HG03442 (cell line): ENCODE measurements around the gene MPZL2.

Source experiments
- ATAC-seq: cut with Tn5 transposase; IDR thresholded peaks from one replicate; pipeline ENCODE4 v1.9.1; 2021; ENCODE audit warnings: mild to moderate bottlenecking, moderate library complexity; ENCODE audit not compliant: unreplicated experiment

Gene MPZL2

DNA sequence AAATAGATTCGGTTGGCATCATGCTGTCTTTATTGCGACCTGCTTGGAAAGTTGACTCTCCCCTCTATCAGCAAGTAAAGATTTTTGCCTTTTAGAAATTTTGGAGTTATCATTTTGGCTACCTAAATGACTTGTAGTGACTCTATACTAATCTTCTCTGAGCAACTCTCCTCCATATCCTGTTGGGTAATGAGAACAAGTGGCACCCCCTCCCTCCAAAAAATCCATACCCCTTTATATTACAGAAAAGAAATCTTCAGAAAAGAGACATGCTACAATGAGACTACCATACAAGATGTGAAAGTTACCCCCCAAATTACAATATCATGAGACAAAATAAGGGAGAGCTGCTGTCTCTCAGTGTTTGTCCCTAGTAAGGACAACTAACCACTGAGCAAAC lies 40.5 kb downstream of the MPZL2 start:
- ATAC-seq: no peak

- no peak for ATAC-seq
Observed at GRCh38 chr11:118222437-118222836, 41.7 kb downstream of the MPZL2 start.

DNA sequence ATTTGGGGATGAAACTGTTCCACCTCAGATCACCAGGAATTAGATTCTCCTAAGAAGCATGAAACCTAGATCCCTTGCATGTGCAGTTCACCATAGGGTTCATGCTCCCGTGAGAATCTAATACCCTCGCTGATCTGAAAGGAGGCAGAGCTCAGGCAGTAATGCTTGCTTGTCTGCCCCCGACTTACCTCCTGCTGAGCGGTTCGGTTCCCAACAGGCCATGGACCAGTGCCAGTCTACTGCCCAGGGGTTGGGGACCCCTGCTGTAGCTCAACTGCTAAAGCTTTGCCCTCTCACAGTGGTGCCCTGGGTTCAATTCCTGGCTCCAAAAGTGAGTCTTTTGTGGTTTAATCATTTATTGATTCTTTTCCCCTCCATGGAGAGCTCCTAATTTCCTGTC lies 42.7 kb downstream of the MPZL2 start:
- no peak for ATAC-seq

DNA sequence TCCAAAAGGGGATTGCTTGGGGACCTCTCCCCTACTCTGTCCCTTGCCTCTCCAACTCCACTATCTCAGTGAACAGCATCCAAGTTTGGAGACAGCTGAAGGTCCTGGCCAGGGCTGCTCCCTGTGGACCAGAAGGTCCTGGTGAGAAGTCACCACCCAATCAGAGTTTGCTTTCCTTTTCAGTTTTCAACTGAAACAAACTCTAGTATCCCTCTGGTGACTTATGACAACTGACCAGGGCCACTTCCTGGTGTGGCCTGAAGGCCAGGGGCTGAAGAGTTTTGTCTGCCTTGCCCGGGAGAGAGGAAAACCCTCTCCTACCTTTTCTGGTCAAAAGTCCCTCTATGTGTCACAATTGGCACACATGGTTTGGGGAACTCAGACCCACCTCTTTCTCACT lies 44.4 kb downstream of the MPZL2 start:
- no peak for ATAC-seq

DNA sequence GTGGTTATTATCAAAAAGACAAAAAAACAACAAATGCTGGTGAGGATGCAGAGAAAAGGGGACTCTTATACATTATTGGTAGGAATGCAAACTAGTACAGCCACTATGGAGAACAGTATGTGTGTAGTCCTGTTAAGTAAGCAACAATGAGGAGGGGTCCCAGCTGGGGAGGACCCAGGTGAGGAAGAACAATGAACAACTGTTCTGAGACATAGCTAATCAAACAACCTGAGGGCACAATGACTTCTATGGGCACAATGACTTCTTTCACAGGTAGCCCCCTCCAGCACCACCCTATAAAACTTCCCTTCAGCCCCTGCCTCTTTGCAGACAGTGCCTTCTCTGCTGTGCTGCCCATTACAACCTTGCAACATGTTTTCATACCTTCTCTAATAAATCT lies 44.9 kb downstream of the MPZL2 start:
- no peak for ATAC-seq

DNA sequence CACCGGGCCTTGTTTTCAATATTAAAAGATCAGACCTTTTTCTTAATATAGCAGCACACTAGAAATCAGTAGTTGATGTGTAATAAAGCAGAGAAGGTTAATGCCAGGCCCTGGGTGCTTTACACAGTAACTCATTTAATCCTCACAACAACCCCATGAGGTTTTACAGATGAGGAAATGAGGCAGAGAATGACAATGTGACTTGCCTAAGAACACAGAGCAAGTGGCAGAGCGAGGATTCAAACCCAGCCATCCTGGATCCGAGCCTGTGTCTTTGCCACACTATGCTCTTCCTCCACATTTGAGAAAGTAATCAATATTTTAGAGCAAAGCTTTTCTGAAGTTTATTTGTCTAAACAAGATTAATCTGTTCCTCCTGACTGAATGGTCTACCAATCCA lies 46.5 kb downstream of the MPZL2 start:
- no peak for ATAC-seq

GRCh38 chr11:118216621-118217481 lies 47.2 kb downstream of the MPZL2 start:
- ATAC-seq: peak; percentile 53

DNA sequence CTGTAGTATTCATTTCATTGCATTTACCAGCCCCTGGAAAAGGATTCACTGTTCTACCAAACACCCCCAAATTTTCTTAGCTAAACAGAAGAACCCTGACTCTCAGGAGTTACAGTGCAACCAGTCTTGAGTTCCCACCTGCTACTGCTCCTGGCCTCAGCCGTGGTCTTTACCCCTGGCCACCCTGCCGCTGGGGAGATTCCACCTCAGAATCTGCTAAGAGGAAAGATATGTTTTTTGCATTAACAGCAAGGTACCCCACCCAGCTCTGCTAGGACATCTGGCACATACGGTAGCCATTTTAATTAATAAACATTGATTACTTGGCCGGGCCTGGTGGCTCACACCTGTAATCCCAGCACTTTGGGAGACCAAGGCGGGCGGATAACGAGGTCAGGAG lies 48.3 kb downstream of the MPZL2 start:
- ATAC-seq: no peak

- ATAC-seq: no peak
Observed at GRCh38 chr11:118215262-118215661, 48.8 kb downstream of the MPZL2 start.

DNA sequence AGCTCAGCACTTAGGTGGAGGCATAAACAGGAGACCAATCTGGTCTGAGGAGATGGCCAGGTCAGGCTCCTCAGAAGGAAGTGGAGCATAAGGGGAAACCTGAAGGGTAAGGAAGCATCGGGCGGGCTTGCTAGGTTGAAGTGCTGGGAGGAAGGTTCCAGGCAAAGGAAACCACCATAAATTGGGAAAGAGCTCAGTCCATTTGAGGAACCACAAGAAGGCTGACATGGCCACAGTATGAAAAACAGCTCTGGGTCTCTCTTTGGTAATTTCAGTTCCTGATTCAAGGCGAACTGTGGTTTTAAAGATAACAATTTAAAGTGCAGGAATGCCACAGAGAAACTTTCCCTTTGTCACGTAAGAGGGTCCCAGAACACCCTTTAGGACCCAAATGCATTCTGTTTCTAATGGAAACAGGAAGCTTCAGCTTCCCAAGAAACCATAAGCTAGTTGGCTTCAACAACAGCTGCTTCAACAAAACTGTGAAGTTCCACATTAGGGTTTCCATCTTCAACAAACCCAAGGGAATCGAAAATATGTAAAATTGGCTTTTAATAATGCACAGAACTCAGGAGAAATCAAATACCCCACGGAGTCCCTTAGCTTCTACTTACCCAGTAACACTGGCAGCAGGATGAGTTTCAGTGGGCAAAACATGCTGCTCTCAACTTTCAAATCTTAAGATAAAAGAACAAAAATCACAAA lies 49.7 kb downstream of the MPZL2 start:
- ATAC-seq: no peak

DNA sequence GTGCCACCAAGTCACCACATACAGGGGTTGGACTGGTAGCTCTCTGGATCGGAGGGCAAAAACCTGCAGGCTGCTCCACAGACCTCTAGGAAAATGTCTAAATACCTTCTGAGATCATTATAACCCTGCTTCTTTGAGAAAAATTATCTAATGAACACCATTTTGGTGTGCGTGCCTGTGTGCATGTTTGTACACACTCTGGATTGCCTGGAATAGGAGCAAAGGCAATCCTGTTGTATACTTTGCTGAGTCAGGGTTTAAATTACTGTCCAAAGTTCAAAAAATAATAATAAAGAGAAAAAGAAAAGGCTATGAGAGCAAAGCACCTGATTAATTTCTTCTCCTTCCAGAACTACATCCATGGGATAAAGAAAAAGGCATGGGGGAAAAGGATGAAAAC lies 50.3 kb downstream of the MPZL2 start:
- no peak for ATAC-seq

DNA sequence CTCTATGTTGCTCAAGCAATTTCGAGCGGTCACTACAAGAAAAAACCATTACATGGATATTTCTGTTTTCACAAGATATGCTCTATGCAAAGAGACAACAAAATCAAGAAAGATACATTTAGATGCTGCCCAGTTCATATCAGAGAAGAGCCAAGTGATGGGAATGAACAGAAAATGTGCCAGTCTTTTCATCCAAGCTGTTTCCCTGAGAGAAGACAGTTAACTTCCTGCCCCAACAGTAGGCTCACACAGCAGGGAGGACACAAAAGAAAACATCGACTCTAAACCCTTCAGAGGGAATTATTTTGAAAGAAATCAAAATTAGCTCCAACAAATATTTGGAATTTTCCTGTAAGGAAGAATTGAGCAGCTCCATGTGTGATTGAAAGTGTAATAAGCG lies 50.9 kb downstream of the MPZL2 start:
- ATAC-seq: no peak

GRCh38 chr11:118212781-118213191 lies 51.3 kb downstream of the MPZL2 start:
- no peak for ATAC-seq

DNA sequence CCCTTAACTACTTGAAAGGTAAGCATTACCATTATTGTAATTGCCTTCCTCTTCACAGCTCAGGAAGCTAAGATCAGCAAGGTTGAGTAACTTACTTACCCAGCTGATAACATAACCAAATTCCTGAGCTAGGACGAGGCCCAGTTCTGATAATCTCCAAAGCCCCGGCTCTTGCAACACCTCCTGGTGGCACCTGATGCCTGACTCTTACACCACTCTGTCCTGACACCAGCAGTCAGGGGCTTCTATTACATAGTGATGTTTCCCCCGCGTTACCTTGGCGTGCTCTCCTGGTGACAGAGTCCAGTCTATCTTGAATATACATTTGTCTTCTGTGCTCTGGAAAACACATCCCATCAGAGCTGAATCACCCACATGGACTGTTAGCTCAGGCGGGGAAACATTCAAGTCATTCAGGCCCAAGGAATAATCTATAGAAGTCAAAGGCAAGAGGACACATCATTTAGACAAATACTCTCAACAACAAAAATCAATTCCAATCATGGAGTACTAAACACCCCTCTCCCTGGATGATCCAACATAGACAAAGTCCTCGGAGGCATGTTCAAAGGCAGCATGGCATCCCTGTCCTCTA lies 51.9 kb downstream of the MPZL2 start:
- ATAC-seq: no peak

DNA sequence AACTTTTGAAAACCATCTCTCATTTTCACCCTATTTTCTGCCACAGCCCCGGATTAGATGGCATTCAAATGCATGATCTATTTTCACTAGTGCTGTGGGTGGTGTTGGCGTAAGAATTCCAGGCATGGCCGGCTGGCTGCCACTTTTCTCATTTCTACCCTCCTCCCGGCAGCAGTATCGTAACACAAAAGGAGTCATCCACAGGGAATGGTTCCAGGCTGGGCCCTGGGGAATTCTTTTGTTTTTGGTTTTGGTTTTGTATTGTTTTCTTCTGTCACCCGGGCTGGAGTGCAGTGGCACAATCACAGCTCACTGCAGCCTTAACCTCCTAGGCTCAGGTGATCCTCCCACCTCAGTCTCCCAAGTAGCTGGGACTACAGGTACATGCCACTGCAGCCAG lies 53.1 kb downstream of the MPZL2 start:
- no peak for ATAC-seq

DNA sequence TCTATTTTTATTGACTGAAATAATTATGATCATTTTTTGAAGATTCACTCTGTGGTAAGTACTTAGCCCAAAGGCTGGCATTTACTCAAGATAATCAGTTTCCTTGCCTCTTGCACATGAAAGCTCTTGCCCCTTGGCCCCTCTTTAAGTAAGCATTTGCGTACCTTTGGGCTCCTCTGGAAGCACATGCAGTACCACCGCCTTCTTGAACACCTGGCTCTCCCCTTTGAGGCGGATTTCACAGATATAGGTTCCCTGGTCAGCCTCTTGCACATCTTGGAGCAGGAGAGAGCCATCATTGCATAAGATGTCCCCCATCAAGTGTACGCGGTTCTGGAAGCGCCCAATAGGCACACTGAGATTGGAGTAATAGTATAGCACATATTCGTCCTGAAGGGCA lies 53.8 kb downstream of the MPZL2 start:
- ATAC-seq: no peak

- no peak for ATAC-seq
Observed at GRCh38 chr11:118209033-118209432, 55.1 kb downstream of the MPZL2 start.

DNA sequence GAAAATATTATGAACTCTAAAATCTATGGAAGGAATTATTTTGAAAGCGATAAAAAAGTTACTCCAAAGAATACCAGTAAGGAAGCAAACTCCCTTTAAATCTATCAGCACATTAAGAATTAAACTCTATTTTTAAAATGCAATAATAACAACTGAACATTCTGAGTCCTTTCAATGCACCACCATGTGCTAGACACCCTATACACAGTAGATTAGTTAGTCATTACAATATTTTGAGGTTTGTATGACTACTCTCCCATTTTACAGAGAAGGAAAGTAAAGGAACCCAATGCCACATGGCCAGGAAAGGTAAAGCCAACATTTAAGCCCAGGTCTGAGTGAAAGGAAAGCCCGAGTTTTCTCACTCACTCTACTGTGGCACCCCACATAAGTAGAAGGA lies 57.0 kb downstream of the MPZL2 start:
- no peak for ATAC-seq

DNA sequence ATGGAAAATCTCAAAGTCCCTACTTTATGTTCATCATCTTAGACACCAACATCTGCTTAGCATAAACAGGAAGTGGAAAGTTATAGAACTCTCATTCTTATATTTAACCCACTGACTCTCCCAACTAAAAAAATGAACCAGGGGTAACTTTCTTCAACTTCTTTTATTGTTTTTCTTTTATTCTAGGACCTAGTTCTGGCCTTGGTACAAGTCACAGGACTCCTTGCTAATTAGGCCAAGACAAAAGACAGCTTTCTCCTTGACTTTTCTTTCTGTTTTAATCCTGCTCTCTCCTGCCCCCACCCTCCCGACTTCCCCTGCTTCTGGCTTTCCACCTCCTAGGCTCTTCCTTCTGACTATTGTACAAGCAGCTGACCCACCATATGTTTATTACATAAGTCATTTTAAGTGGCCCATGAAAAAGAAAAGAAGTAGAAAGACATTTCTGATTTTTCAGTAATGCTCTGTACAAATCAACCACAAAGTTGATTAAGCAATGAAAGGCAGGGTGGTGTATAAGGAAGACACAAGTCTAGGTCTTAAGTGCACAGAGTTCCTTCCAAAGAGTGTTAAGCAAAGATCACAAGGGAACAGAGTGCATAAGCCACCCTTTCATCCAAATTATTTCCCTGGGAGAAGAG lies 57.6 kb downstream of the MPZL2 start:
- no peak for ATAC-seq

- ATAC-seq: no peak
Observed at GRCh38 chr11:118205606-118206378, 58.3 kb downstream of the MPZL2 start.
